HTR-8/SVneo (cell line): ENCODE data around the gene LRP3.
A peak's percentile ranks its signal among the peaks of the same experiment; 100 is the strongest.
"Not testable (repeated sequence)": the region's sequence is repeated elsewhere in the genome, so short reads cannot be mapped to it uniquely, and the experiment has no call there.

Experiments
- DNase-seq: peaks from one replicate; pipeline ENCODE4 v3.0.0; 2011; ENCODE audit warnings: low spot score, mixed read lengths; ENCODE audit not compliant: insufficient read length
- FAIRE-seq: peaks from 2 replicates; lab custom pipeline; 2011; peaks lifted over from hg19 to GRCh38; lab: Jason Lieb, UNC

Gene LRP3

DNA sequence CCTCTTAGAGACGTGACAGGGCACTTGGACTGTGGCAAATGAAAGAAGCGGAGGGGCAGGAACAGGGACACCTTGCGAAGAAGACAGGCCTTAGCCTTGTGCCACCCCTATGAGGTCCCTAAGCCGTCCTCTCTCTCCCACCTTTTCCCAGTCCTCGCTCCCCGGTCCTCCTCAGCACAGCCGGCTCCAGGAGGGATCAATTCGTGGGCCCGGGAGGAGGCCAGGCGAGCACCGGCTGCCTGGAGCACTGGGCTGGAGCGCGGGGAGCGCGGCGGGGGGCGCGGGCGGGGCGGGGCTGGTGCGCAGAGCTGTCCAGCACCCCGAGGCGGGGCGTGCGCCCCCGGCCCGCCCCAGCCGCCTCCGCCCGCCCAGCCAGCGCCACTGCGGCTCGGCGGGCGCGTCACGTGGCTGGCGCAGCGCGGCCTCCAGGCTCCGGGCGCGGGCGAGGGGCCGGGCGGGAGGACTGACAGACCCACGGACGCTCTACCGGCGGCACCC is at the start of gene LRP3:
LRP3 (plus strand) TSS at position 466 of the 498 bp plus-strand sequence. CDS start 456 bp downstream, outside the sequence.
- peak; percentile 24 for DNase-seq
- no peak for FAIRE-seq

- FAIRE-seq (no peak), DNase-seq (no peak)
These were observed 47.9 kb upstream of the LRP3 start for GRCh38 chr19:33146209-33146608.

DNA sequence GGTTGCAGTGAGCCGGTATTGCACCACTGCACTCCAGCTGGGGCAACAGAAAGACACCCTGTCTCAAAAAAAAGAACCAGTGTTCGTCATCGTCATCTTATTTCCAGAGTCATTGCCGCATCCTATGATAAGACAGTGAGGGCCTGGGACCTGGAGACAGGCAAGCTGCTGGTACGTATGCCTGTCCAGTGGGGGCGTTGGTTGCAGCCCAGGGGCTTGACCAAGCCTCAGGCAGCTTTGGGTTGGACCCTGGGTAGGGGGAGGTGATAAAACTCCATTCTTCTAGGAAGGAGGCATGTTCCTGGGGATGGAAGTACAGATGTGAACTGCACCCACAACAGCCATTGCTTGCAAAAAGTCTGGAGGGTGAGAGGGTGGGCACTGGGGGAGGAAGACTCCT is 46.6 kb upstream of the LRP3 start:
- FAIRE-seq, result no peak
- no peak for DNase-seq

DNA sequence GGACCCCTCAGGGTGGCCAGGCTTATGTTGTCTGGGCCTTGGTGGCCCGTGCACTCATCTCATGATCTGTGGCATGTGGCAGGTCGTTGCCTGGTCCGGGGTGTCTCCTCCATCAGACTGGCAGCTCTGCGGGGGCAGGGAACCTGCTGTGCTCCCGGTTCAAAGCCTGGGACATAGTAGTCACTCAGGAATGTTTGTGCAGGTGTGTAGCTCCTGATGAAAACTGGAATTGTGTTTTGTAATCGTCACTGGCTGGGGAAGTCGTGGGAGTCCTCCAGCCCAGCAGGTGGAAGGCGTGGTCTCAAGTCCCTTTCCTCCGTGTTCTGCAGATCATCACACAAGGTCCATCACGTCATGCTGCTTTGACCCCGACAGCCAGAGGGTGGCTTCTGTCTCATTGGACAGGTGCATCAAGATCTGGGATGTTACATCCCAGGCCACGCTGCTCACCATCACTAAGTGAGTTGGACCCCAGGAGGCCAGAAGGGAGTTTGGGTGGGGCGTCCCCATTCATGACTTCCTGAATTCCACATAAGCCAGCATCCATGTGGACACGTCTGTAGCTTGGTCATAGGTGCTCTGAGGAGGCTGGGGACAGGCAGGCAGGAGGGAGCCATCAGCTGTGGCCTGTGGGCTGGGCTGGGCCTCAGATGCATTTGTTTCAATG is 43.1 kb upstream of the LRP3 start:
- no peak for DNase-seq
- no peak for FAIRE-seq

DNA sequence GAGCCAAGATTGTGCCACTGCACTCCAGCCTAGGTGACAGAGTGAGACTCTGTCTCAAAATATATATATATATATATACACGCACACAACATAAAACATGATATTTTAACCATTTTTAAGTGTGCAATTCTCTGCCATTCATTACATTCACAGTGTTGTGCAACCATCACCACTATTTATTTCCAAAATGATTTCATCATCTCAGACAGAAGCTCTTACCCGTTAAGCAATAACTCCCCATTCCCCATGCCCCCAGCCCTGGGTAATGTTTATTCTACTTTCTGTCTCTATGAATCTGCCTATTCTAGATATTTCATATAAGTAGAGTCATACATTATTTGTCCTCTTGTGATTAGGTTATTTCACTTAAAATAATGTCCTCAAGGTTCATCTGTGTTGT is 42.0 kb upstream of the LRP3 start:
- no peak for FAIRE-seq
- DNase-seq, result no peak

DNA sequence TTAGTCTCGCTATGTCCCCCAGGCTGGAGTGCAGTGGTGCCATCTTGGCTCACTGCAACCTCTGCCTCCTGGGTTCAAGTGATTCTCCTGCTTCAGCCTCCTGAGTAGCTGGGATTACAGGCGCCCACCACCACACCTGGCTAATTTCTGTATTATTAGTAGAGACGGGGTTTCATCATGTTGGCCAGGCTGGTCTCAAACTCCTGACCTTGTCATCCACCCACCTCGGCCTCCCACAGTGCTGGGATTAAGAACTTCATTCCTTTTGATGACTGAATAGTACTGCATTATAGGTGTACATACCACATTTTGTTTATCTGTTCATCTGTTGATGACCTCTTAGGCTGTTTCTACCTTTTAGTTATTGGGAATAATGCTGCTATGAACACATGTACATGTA is 41.5 kb upstream of the LRP3 start:
- DNase-seq, FAIRE-seq: not testable (repeated sequence)

DNA sequence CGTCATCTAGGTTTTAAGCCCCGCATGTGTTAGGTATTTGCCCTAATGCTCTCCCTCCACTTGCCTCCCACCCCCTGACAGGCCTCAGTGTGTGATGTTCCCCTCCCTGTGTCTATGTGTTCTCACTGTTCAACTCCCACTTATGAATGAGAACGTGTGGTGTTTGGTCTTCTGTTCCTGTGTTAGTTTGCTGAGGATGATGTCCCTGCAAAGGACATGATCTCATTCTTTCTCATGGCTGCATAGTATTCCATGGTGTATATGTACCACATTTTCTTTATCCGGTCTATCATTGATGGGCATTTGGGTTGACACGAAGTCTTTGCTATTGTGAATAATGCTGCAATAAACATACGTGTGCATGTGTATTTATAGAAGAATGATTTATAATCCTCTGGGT is 39.8 kb upstream of the LRP3 start:
- not testable (repeated sequence) for FAIRE-seq, DNase-seq

DNA sequence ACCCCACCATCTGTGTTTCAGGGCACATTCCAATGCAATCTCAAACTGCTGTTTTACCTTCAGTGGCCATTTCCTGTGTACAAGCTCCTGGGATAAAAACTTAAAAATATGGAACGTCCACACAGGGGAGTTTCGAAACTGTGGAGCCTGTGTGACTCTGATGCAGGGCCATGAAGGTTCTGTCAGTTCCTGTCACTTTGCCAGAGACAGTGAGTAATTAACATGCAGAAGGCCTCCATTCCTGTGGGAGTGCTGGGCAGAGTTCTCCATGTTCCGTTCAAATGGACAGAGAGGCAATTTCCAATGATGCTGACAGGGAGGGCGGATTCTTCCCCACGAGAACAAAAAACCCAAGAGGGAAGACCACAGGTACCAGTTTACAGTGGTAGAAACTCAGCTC is 37.8 kb upstream of the LRP3 start:
- FAIRE-seq (no peak), DNase-seq (no peak)

GRCh38 chr19:33157906-33158305 is 36.2 kb upstream of the LRP3 start:
- FAIRE-seq, result no peak
- DNase-seq, result no peak

DNA sequence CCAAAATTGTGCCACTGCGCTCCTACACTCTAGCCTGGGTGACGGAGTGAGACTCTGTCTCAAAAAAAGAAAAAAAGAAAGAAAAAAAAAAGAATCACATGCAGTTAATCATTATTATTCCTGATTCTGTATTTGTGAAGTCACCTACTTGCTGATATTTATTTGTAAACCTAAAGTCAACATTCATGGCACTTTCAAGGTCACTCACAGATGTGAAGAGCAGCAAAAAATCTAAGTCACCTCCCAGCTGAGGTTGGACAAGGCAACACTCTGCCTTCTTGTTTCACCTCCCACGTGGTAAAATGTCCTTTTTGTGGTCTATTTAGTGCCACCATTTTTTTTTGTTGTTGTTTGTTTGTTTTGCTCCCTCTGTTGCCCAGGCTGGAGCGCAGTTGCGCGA is 35.8 kb upstream of the LRP3 start:
- no peak for DNase-seq
- no peak for FAIRE-seq

DNA sequence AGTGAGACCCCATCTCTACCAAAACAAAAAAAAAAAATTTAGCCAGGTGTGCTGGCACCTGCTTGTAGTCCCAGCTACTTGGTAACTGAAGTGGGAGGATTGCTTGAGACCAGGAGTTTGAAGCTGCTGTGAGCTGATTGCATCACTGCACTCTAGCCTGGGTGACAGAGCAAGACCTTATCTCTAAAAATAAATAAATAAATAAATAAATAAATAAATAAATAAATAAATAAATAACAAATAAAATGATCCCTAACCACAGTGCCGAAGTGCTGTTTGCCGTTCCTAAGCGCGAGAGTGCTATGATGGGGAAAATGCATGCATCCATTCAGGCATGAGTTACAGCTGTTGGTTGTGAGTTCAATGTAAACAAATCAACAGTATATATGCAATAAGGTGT is 35.0 kb upstream of the LRP3 start:
- DNase-seq (no peak), FAIRE-seq (no peak)

DNA sequence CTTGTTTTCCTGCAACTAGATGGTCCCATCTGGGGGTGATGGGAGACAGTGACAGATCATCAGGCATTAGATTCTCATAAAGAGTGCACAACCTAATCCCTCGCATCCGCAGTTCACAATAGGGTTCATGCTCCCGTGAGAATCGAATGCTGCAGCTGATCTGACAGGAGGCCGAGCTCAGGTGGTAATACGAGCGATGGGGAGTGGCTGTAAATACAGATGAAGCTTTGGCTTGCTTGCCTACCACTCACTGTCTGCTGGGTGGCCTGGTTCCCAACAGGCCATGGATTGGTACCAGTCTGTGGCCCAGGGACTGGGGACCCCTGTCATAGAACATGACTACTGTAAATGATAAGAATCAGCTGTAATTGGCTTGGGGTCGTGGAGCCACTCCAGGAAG is 34.2 kb upstream of the LRP3 start:
- no peak for DNase-seq
- no peak for FAIRE-seq

- DNase-seq, result no peak
- FAIRE-seq, result no peak
These were observed 32.9 kb upstream of the LRP3 start for GRCh38 chr19:33161201-33161600.

DNA sequence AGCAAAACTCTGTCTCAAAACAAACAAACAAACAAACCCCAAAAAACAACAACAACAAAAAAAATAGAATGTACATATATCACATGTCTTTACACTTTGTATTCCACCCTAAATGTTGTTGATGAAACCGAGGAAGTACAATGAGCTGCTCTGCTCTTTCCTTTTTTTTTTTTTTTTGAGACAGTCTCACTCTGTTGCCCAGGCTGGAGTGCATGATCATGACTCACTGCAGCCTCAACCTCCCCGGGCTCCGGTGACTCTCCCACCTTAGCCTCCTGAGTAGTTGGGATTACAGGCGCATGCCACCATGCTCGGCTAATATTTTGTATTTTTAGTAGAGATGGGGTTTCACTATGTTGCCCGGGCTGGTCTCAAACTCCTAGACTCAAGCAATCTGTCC is 30.6 kb upstream of the LRP3 start:
- no peak for FAIRE-seq

GRCh38 chr19:33166037-33166436 is 28.1 kb upstream of the LRP3 start:
- not testable (repeated sequence) for DNase-seq, FAIRE-seq

More for the DNA sequence above, 30.6 kb upstream of the LRP3 start:
- DNase-seq, result no peak

GRCh38 chr19:33167438-33167837 is 26.7 kb upstream of the LRP3 start:
- no peak for DNase-seq
- no peak for FAIRE-seq

DNA sequence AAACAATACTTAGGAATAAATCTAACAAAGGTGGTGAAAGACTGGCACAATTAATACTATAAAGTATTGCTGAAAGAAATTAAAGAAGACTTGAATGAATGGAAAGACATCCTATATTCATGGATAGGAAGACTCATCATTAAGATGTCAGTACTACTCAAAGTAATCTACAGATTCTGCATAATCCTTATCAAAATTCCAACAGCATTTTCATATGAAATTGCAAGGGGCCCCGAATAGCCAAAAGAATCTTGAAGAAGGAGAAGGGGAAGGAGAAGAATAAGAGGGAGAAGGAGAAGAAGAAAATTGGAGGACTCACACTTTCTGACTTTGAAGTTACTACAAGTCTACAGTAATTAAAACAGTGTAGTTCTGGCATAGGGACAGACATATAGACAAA is 25.6 kb upstream of the LRP3 start:
- no peak for DNase-seq

DNA sequence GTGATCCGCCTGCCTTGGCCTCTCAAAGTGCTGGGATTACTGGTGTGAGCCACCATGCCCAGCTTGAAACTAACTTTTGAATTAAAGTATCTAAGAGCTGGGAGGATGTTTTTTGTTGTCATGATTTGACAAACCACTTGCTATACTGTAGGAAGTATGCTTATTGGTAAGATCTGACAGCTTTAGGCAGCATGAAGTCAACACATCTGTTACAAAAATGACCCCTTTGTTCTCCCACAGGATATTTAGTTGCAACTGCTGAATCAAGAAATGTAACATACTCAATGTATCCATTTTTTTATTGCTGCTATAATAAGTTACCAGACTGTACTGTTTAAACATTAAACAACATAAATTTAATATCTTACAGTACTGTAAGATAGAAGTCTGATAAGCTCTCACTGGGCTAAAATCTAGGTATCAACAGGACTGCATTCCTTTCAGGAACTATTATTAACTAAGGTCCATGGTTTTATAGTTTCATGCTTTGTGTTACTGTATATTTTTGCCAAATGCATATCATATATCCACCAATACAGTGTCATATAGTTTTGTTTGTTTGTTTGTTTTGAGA is 22.8 kb upstream of the LRP3 start:
- DNase-seq (no peak), FAIRE-seq (no peak)

More for the DNA sequence above, 25.6 kb upstream of the LRP3 start:
- FAIRE-seq, result no peak

- DNase-seq (no peak), FAIRE-seq (peak; percentile 65)
These were observed 22.2 kb upstream of the LRP3 start for GRCh38 chr19:33171916-33172359.

GRCh38 chr19:33174186-33174585 is 19.9 kb upstream of the LRP3 start:
- FAIRE-seq (no peak), DNase-seq (no peak)

DNA sequence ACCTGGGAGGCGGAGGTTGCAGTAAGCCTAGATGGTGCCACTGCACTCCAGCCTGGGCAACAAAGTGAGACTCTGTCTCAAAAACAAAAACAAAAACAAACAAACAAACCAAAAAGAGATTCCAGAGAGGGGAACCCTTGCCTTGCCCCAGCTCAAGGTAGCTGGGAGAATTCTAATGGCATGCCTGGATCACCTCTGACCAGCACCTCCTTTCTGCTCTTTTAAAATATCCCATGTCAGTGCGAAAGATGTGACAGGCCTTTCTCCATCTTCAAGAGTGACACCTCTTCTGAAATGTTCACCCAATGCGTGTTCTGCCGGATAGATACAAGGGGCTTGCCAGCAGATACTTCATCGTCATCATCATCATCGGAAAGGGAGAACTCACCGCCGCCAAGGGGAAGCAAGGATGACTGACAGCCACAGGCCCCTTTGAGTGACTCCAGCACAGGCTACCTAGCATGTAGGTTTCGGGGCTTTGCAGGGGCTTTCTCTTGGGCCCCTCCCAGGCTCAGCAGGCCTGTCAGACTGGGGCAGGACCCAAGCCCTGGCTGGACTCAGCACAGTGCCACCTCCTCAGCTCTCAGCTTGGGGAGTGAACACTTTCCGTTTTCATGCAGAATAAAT is 18.9 kb upstream of the LRP3 start:
- no peak for DNase-seq
- FAIRE-seq, result no peak
